Stimulated activated CD4-positive, alpha-beta T cell treated with anti-CD3 and anti-CD28 coated beads, Interleukin-1b, Interleukin-23, amount 100 ng/mL, for 4 hours (primary cell): ENCODE data around the gene HEXIM1.
"Not testable (repeated sequence)": the region's sequence is repeated elsewhere in the genome, so short reads cannot be mapped to it uniquely, and the experiment has no call there.

Experiments used
- DNase-seq, 2 donors: peaks; one replicate each; pipeline ENCODE4 v3.0.0-alpha.2; 2020; ENCODE audit warnings: low read depth in 2 of 2

HEXIM1 gene

GRCh38 chr17:45113424-45113754 lies 34.9 kb upstream of the HEXIM1 start:
- no peak for DNase-seq

GRCh38 chr17:45114117-45114932 lies 34.0 kb upstream of the HEXIM1 start:
- no peak for DNase-seq

GRCh38 chr17:45115015-45115625 lies 33.2 kb upstream of the HEXIM1 start:
- DNase-seq = no peak

GRCh38 chr17:45115871-45116270 lies 32.4 kb upstream of the HEXIM1 start:
- DNase-seq = no peak

GRCh38 chr17:45116434-45117016 lies 31.8 kb upstream of the HEXIM1 start:
- DNase-seq = no peak

- DNase-seq = no peak
These were observed 30.9 kb upstream of the HEXIM1 start for GRCh38 chr17:45117334-45117733.

- DNase-seq = no peak
These were observed 30.2 kb upstream of the HEXIM1 start for GRCh38 chr17:45117848-45118646.

GRCh38 chr17:45118691-45119090 lies 29.6 kb upstream of the HEXIM1 start:
- DNase-seq = no peak

- DNase-seq = no peak
These were observed 28.3 kb upstream of the HEXIM1 start for GRCh38 chr17:45119964-45120363.

GRCh38 chr17:45120558-45120957 lies 27.7 kb upstream of the HEXIM1 start:
- DNase-seq = no peak

- no peak for DNase-seq
These were observed 27.2 kb upstream of the HEXIM1 start for GRCh38 chr17:45121055-45121454.

- DNase-seq = no peak
These were observed 25.1 kb upstream of the HEXIM1 start for GRCh38 chr17:45123076-45123770.

GRCh38 chr17:45123930-45124796 lies 24.1 kb upstream of the HEXIM1 start:
- no peak for DNase-seq

GRCh38 chr17:45124797-45125122 lies 23.5 kb upstream of the HEXIM1 start:
- not testable (repeated sequence) for DNase-seq

- DNase-seq = no peak
These were observed 22.8 kb upstream of the HEXIM1 start for GRCh38 chr17:45125509-45125908.

GRCh38 chr17:45127207-45127547 lies 21.1 kb upstream of the HEXIM1 start:
- no peak for DNase-seq

- DNase-seq = no peak
These were observed 20.6 kb upstream of the HEXIM1 start for GRCh38 chr17:45127548-45128300.

- no peak for DNase-seq
These were observed 19.9 kb upstream of the HEXIM1 start for GRCh38 chr17:45128331-45128730.

- DNase-seq = no peak
These were observed 19.3 kb upstream of the HEXIM1 start for GRCh38 chr17:45128989-45129388.

- DNase-seq = no peak
These were observed 18.8 kb upstream of the HEXIM1 start for GRCh38 chr17:45129426-45129939.
